MV-4-11 (cell line): Measurements from ENCODE around the gene FBXO47.

Experiments
- DNase-seq: peaks from one replicate; lab custom pipeline; 2025; lab: John Stamatoyannopoulos, UW

Gene FBXO47, protein sequence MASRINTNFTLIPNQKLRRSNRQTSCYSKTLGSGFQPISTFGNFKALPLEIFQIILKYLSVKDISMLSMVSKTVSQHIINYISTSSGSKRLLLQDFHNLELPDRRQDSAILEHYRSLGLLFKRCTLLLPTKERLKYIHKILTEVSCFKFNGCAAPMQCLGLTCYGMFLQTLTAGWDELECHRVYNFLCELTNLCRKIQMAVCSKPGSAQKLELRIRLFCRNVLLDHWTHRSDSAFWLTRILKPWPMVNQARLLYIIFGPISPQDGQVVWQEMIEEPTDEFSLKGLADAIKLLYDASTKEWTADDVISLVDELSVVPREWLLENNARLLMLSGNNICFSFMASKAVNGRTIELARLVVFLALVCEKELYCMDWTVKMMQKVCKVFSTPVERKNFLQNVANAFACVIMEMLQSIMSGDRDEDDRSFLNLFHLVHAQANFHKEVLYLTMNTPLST

DNA sequence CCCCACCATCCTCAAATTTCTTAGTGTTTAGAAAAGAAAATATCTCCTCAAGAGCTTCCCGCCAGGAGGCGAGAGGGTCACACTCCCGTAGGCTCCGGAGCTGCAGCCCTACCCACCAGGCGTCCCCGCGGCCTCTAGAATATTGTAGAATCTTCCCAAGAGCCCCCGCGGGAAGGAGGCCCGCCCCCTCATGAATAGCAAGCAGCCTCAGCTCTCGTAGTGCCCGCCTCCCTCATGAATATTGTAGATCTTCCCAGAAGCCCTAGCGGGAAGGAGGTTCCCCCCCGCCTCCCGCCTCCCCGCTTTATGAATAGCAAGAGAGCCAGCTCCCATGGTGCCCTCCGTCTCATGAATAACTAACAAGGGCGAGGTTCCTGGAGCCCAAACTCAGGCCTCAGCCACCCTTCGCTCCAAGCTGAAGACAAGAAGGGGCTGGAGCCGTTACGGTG is at the start of gene FBXO47:
Gene FBXO47, minus strand, starts transcription at position 114 of the 449 bp plus-strand sequence. CDS start 4,378 bp downstream, outside the sequence.
- DNase-seq, result peak; percentile 95

DNA sequence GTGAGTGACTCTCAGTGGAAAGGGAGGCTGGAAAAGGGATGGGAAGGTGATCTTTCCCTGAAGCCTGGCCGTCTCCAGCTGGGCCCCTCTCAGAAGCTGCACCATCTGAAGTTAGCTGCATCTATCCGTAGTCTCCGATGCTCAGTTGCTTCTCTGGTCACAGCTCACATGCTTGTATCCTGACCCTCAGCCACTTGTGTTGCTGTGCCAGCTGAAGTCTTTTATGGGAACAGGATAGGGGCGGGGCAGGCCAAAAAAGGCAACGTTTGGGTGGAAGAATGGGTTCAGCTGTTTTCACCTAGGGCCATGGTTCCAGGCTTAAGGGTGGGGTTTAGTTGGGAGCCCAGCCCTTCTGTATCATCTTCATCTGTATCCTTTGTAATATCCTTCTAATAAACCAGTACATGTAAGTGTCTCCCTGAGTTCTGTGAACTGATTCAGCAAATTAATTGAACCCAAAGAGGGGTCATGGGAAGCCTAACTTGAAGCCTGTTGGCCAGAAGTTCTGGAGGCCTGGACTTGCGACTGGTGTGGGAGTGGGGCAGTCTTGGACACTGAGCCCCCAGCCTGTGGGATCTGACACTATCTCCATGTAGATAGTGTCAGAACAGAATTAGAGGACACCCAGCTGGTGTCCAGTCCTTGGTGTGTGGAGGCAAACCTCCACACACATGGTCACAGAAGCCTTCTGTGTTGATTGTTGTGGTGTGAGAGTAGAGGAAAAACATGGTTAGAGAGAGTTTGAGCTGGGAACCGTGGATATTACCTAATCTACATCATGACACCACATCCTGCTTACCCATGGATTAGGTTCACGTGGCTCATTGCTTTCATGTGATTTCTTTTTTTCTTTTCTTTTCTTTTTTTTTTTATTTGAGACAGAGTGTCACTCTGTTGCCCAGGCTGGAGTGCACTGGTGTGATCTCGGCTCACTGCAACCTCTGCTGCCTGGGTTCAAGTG is 49.3 kb upstream of the FBXO47 start:
- peak; percentile 64 for DNase-seq

DNA sequence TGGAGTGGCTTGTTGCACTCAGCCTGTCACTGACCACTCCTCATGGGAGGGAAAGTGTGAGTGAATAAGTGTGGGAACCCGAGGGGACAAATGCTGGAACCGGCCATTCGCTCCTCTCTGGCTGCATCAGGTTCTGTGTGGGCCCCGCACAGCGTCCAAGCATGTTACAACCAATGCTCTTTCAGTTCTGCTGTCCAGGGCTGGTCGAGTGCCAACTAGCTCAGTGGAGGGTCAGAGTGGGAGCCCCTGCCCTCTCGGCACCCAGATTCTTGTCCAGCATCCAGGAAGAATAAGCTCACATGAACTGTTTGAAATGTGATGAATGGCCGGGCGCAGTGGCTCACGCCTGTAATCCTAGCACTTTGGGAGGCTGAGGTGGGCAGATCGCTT is 48.3 kb upstream of the FBXO47 start:
- DNase-seq, result no peak

DNA sequence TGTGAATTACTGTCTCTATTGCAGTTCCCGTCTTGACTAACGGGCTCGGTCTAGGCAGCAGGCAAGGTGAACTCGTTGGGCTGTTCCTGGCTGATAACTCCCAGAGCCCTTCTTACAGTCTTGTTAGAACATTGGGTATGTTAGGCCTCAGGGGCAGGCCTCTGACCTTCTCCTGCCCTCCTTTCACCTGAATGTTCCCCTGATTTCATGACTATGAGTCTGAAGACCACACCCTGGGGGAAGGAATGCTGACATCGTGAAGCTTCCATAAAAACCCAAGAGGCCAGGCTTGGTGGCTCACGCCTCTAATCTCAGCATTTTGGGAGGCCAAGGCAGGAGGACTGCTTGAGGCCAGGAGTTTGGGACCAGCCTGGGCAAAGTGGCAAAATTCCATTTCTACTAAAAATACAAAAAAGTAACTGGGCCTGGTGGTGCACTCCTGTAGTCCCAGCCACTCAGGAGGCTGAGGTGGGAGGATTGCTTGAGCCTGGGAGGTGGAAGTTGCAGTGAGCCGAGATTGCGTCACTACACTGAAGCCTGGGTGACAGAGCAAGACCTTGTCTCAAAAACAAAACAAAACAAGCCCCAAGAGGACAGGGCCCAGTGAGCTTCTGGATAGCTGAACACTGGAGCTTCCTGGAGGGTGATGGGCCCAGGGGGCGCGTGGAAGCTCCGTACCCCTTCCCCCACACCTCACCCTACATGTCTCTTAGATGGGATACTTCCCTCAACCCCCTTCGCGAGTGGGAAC is 47.8 kb upstream of the FBXO47 start:
- DNase-seq, result peak; percentile 57

DNA sequence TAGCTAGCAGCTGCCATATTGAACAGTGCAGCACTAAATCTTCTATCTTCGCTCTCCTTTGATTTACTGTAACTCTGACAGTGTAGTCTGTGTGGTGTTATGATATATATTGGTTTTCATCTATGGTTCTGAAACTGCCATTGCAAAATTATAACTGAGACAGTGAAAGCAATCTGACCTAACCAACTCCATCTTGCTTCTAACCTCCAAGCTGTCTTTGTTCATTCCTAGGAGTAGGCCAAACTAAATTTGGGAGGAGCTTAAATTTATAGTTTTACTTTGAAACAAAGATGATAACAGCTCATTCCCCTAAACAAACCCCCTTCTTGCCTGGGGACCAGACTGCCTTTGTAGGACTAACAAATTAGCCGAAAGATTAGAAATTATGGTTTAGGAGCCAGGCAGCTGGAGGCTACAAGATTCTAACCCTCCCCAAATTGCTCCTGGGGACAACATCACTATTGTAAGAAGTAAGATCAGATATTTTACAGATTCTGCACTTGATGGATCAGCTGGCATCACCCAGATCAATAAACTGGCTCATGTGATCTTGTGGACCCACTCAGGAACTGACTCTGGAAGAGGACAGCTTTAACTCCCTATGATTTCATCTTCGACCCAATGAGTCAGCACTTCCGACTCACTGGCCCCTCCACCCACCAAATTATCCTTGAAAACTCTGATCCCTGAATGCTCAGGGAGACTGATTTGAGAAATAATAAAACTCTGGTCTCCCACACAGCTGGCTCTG is 47.0 kb upstream of the FBXO47 start:
- peak; percentile 5 for DNase-seq

DNA sequence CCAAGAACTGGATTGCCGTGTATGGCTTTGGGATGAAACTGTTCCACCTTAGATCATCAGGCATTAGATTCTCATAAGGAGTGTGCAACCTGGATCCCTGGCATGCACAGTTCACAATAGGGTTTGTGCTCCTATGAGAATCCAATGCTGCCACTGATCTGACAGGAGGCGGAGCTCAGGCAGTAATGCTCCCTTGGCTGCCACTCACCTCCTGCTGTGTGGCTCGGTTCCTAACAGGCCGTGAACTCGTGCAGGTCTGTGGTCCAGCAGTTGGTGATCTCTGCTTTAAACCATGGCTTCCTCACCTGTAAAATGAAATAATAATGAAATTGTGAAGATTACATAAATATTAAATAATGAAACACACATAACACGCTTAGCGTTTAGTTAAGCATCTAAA is 45.5 kb upstream of the FBXO47 start:
- no peak for DNase-seq

DNA sequence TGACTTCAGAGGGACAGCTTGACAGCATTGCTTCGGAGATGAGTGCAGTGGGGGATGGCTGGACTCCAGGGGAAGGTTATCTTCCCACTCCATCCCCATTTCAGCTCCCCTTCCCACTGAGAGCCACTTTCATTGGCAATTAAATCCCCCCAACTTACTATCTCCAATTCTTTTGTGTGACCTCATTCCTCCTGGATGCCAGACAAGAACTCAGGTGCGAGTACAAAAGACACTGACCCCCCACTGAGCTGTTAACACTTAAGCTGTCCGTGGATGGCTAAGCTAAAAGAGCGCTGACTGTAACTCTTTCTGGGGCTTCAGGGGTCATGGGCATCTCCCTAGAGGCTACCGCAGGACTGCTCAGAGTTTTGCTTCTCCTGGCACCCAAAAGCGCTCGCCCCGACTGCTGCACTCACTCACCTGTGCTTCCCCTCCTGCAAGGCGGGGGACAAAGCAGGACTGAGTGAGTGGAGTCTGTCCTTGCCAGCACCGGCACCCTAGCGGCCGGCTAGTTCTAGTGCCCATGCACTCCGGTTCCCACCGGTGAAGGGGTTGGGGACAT is 44.8 kb upstream of the FBXO47 start:
- DNase-seq, result no peak

DNA sequence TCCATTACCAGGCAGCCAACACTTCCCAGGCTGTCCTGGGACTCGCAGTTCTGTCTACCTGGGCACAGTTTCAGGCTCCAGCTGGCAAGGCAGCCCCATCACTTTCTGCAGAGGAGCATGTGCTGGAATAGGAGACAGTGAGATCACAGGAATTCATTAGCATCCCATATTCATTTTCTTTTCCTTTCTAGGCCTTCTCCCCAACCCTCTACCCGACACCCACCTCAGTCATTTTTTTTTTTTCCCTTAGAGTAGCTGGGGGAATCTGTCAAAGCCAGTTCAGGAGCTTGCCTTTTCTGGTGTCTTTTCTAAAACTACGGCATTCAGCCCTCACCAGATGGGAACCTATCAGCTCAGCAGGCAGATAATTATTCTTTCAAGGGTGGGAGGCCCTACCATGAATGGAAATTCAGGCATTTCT is 42.4 kb upstream of the FBXO47 start:
- DNase-seq, result no peak

DNA sequence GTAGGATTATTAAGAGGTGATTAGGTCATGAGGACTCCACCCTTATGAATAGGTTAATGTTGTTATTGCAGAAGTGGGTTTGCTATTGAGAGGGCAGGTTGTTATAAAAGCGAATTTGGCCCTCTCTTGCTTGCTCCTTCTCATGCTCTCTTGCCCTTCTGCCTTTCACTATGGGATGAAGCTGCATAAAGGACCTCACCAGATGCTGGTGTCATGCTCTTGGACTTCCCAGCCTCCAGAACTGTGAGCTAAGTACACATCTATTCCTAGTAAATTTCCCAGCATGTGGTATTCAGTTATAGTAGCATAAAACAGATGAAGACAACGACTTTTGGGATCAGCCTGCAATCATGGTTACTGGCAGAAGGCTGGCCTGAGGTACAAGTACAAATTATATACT is 41.4 kb upstream of the FBXO47 start:
- no peak for DNase-seq

DNA sequence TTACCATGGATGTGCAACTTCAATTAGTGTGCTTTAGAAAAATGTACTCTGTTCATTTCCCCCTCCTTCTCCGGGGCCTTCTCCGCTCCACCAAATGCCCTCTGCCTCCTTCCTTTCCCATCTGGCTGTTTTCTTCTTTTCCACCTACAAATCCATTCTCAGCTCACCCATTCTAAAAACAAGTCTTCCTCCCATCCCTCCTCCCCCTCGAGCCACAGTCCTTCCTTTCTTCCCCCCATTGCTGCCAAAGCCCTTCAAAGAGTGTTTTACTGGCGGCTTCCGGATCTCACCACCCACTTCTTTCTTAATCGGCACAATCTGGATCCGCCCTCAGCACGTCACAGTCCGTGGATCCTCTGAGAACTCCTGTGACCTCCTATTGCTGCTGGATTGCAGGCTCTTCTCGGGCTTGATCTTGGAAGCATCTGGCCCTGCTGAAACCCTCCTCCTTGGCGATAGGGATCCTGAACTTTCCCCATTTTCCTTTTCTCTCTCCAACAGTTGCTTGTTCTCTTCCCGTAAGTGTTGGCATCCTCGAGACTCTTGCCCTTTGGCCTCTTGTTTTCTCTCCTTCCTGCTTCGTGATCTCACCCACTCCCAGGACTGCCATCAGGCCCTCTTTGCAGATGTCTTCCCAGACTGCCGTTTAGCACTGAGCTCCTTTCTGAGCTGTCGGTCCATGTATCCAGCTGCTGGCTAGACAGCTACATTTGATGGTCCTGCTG is 36.0 kb upstream of the FBXO47 start:
- no peak for DNase-seq

DNA sequence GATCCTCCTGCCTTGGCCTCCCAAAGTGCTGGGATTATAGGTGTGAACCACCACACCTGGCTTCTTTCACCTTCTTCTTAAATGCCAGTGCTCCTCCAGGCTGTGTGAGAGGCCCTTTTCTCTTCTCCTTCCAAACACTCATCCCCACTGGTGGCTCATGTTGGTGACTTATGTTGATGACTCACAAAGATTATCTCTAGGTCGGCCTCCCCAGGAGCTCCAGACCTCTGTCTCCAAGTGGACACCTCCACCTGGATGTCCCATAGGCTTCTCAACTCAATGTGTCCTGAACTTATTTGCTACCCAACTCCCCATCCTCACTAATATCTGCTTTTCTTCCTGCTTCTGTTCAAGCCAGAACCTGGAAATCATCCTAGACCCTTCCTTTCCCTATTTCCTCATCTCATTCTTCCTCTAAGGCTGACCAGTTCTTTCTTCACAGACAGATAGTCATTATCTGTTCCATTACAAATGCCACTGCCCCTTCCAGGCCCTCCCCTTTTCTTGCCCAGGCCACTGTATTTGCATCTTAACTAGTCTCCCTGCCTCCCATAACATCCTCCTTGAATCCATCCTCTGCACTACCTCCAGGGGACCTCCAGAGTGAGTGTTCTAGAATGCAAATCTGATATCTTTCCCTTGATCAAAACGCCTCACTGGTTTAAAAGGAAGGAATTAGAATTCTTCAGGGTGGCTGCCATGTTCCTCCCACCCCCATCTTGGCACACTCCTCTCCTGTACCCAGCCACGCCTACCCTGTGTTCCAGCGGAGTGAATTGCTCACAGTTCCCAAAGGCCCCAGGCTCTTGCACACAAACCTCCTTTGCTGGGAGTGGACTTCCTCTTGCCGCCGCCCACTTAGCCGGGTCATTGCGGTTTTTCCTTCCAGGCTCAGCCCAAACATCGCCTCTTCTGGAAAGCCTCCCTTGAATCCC is 34.8 kb upstream of the FBXO47 start:
- DNase-seq, result peak; percentile 18

DNA sequence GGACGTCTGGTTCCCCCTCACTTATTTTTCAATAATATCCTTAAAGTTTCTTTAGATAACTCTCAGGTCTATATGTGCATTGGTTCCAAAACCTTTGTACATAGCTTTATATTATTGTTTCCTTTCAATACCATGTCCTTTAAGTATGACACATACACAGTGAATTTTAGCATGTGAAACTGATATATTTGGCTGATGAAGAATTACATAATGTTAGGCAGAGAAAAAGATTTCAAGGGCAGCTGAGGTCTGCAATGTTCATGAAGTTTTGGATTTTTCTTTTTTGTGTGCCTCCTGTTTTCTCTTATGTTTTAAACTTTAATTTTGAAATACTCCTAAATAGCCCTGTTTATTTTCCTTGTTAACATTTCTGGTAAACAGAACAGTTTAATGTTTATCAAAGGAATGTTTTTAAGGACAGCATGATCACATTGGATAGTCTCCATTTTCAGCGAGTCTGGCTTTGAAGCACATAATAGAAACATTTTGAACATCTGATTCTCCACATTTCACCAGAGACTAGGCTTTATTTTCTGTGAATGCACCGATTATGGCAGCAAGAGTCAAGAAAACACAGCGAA is 32.9 kb upstream of the FBXO47 start:
- DNase-seq, result no peak

DNA sequence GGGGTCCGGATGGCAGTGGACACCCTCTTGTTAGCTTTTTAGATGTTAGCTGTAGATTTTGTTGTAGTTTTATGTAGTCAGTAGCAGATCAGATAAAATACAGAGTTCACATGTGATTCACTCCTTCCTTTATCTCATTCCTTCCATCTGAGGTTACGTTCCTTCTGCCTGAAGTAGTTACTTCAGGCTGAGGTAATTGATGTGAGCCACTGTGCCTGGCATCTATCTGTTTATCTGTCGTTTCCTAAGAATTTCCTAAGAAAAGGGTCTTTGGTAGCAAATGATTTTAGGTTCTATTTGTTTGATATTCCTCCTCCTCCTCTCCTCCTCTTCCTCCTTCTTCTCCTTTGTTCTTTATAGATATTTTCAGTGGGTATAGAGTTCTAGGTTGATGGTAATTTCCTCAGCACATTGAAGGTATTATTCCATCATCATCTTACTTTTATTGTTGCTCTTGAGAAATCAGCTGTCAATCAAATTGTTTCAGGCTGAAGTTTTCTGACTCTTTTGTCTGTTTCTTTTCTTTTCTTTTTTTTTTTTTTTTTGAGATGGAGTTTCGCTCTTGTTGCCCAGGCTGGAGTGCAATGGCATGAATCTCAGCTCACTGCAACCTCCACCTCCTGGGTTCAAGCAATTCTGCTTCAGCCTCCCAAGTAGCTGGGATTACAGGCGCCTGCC is 29.6 kb upstream of the FBXO47 start:
- no peak for DNase-seq

DNA sequence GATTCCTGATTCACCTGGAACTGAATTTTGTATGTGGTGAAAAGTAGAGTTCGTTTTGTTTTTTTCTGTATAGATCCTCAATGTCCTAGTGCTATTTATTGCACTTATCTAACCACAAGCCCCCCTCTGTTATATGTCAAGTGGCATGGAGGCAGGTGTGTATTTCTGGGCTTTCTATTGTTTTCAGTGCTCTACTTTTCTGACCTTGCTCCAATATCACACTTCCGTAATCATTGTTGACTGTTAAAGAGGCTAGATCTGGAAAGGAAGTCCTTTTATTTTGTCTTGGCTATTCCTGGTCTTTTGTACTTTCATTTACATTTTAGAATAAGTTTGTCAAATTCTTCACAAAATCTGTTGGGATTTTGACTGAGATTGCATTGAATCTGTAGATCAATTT is 26.8 kb upstream of the FBXO47 start:
- no peak for DNase-seq

DNA sequence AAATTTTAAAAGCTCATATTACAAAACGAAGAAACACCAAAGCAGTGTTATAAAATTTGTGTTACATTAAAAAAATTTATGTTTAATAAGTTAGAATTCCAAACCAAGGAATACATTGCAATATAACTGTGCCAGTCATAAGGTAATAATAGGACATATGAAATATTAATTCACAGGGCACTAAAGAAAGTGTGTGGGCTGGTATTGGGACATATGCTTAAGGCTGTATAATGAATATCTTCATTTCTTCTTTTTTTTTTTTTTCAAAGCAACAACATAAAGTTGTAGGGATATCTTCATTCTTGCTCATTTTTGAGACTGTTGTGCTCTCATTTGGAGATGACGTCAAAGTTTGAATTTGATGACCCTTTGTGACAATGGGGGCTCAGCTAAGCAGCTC is 17.5 kb upstream of the FBXO47 start:
- no peak for DNase-seq

DNA sequence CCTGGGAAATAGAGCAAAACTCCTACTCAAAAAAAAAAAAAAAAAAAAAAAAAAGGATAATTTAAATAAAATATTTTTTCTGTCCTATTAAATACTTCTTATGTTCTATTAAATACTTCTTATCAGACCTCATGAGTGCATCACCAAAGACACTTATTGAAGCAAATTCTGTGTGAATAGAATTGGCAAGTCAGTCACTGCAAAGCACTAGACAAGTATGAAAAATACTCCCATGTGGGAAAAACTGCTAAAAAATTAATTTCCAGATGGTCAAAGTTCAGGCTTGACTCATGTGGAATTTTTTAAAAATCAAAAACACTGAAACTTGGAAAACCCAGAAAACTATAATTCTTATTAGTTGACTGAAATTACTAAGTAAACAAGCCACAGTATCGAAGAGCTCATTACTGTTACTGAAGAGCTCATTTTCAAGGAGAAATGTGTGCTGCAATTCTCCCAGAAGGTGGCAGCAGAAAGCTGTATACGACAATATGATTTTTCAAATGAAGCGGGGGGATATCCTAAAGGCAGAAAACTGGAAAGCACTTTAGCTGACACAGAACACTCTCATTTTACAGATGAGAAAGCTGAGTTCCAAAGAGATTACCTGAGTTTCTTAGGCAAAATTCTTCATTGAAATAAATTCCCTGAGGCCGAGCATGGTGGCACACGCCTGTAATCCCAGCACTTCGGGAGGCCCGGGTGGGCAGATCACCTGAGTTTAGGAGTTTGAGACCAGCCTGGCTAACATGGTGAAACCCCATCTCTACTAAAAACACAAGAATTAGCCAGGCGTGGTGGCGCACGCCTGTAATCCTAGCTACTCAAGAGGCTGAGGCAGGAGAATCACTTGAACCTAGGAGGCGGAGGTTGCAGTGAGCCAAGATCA is 15.9 kb upstream of the FBXO47 start:
- DNase-seq, result peak; percentile 58

DNA sequence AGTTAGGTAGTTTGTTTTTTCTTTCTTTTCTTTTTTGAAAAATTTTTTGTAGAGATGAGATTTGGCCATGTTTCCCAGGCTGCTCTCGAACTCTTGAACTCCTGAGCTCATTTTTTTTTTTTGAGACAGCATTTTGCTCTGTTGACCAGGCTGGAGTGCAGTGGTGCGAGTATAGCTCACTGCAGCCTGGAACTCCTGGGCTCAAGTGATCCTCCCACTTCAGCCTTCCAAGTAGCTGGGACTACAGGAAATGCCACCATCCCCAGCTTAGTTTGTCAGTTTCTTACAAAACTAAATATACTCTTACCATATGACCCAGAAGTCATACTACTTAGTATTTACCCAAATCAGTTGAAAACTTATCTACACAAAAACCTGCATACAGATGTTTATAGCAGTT is 14.4 kb upstream of the FBXO47 start:
- no peak for DNase-seq
